GM19240 (cell line): ENCODE results near the gene TBC1D12.
A peak's percentile ranks its signal among the peaks of the same experiment; 100 is the strongest.
"Not testable (repeated sequence)": the region's sequence is repeated elsewhere in the genome, so short reads cannot be mapped to it uniquely, and the experiment has no call there.

ENCODE experiments used
- DNase-seq: peaks from one replicate; pipeline ENCODE4 v3.0.0; 2011; ENCODE audit warnings: low spot score; ENCODE audit not compliant: insufficient read length

Gene TBC1D12

GRCh38 chr10:94542282-94542681, 139.9 kb downstream of the TBC1D12 start:
- not testable (repeated sequence) for DNase-seq

- DNase-seq: peak; percentile 64
Observed at GRCh38 chr10:94545391-94546048, 143.2 kb downstream of the TBC1D12 start, which contains the start of gene HELLS. Gene HELLS (plus strand): TSS chr10:94545788. CDS start chr10:94545922, 134 bp downstream.

GRCh38 chr10:94546049-94546900, 143.9 kb downstream of the TBC1D12 start:
- no peak for DNase-seq

- no peak for DNase-seq
Observed at GRCh38 chr10:94546901-94547185, 144.5 kb downstream of the TBC1D12 start.

GRCh38 chr10:94549221-94549620, 146.9 kb downstream of the TBC1D12 start:
- DNase-seq: no peak

- not testable (repeated sequence) for DNase-seq
Observed at GRCh38 chr10:94567714-94568307, 165.5 kb downstream of the TBC1D12 start.

GRCh38 chr10:94571081-94571480, 168.7 kb downstream of the TBC1D12 start:
- no peak for DNase-seq

- DNase-seq: no peak
Observed at GRCh38 chr10:94571528-94571927, 169.2 kb downstream of the TBC1D12 start.

- no peak for DNase-seq
Observed at GRCh38 chr10:94578790-94579189, 176.4 kb downstream of the TBC1D12 start.

GRCh38 chr10:94583124-94583523, 180.8 kb downstream of the TBC1D12 start:
- no peak for DNase-seq
